HG03342 (cell line): ENCODE measurements around the gene ZC3H18.

Experiments
- ATAC-seq: cut with Tn5 transposase; IDR thresholded peaks from one replicate; pipeline ENCODE4 v1.9.1; 2021; ENCODE audit warnings: mild to moderate bottlenecking, moderate library complexity; ENCODE audit not compliant: unreplicated experiment

The ZC3H18 gene

DNA sequence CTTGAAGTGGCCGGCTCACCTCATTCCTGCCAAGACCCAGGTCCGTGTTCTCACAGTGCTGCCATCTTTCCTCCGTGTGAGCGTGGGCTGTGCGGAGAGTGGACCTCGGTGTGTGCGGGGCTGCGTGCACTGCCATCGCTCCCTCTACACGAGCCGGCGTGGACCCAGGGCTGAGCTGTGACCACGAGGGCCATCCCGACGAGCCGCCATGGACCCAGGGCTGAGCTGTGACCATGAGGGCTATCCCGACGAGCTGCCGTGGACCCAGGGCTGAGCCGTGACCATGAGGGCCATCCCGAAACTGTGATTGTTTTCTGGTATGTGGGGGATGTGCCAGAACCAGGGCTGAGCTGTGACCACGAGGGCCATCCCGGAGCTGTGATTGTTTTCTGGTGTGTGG, 101.6 kb downstream of the ZC3H18 start:
- no peak for ATAC-seq

GRCh38 chr16:88672776-88673175, 102.6 kb downstream of the ZC3H18 start:
- ATAC-seq = no peak

- ATAC-seq = no peak
These were observed 103.6 kb downstream of the ZC3H18 start for GRCh38 chr16:88673716-88674379.

- no peak for ATAC-seq
These were observed 106.5 kb downstream of the ZC3H18 start for GRCh38 chr16:88676502-88677242.

GRCh38 chr16:88677721-88678120, 107.5 kb downstream of the ZC3H18 start:
- no peak for ATAC-seq

DNA sequence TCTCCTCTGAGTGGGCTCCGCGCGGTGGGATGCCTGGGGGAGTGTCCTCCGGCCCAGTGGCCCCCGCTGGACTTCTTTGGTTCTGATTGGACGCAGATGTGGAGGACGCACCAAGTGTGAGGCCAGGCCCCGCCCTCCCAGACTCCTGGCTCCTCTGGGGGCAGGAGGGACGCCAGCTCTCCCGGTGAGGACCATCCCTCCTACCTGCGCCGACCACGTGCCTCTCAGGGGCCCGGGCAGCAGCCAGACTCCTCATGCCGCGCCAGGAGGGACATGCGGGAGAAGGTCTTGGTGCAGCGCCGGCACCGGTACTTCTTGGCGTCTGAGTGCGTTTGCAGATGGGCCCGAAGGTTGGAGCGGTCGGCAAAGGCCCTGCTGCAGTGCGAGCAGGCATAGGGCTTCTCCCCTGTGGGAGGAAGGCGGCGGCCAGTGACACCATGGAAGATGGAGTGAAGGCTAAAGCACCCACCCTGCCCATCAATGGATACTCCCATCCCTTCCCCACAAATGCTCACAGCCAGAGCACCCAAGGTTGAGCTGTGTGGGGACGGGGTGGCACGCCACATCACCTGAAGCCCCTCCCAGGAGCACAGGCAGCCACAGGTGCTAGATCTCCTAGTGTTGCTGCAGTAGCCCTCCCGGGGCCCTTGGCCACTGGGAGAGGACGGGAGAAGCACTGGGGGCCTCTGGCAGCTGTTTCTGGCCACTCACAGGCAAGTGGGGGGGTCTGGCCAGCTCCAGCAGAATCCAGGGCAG, 108.2 kb downstream of the ZC3H18 start:
- ATAC-seq = no peak

DNA sequence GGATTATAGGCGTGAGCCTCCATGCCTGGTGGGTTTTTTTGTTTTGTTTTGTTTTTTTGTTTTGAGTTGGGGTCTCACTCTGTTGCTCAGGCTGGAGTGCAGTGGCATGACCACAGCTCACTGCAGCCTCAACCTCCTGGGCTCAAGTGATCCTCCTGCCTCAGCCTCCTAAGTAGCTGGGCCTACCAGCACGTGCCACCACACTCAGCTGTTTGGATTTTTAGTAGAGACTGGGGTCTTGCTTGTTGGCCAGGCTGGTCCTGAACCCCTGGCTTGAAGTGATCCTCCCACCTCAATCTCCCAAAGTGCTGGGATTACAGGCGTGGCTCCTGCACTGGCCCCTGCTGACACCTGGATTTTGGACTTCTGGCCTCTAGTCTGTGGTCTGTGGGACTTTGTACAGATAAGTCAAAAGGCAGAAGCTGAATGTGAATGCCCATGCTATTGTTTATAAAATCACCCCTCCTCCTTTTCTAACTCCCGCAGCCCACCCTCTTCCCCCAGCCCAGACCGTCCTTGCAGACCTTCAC, 110.4 kb downstream of the ZC3H18 start:
- ATAC-seq = no peak

DNA sequence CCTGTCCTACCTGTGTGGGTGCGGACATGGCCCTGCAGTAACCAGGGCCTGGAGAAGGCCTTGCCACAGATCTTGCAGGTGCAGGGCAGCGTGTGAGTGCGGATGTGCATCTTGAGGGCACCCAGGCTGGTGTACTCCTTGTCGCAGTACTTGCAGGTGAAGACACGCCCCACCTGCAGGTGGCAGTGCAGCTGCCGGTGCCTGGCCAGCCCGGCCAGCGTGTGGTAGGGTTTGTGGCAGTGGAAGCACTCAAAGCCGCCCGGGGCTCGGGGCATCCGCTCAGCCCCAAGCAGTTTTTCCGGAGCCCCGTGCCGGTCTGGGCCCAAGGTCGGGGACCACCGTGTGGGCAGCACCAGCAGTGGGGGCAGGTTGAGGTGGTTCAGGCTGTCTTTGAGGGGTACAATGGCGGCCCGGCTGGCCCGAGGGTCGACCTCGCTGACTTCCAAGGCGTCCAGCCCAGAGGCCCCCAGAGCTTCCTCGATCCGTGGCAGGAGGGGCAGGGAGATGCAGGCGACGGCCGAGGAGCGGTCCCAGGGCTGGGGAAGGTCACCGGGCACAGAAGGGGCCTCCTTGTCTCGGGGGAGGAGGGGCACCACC, 111.0 kb downstream of the ZC3H18 start:
- ATAC-seq = no peak
